H1 (cell line): ENCODE data around the gene STKLD1. TPM values are rescaled to one million over a fixed set of nuclear protein-coding genes. Genes with fewer than 3 reads are reported as not detected.

Experiments
- CTCF ChIA-PET: fragments of 300-600 bp; sonication (Branson Sonifier 250); formaldehyde crosslinking; loops from one replicate; lab custom pipeline; 2021; ENCODE audit not compliant: partially characterized antibody; lab: Charles Lee
- POLR2A ChIA-PET: fragments of 300-600 bp; sonication (Branson Sonifier 250); formaldehyde crosslinking; loops from one replicate; lab custom pipeline; 2021; ENCODE audit warnings: inconsistent platforms; ENCODE audit not compliant: partially characterized antibody; lab: Charles Lee
- DNase-seq, 2 experiments: peaks; one replicate each; pipeline versions ENCODE4 v3.0.0 to v3.0.0-alpha.2; 2010 to 2022; ENCODE audit warnings: low spot score in 2 of 2, low read depth in 1 of 2, mixed read lengths in 1 of 2
- FAIRE-seq: peaks from 2 replicates; lab custom pipeline; 2011; peaks lifted over from hg19 to GRCh38; lab: Jason Lieb, UNC
- H2AFZ ChIP-seq: 2 replicates; pipeline ENCODE4 v1.8.1; 2012; ENCODE audit warnings: low read length, inconsistent platforms
- H2AK5ac ChIP-seq: 2 replicates; pipeline ENCODE4 v1.6.1; 2013; ENCODE audit warnings: low read depth, low read length
- H2BK120ac ChIP-seq: replicated peaks from 2 replicates; pipeline ENCODE3; 2013; ENCODE audit warnings: low read depth, low read length, inconsistent platforms
- H2BK12ac ChIP-seq: 2 replicates; pipeline ENCODE4 v1.6.1; 2013; ENCODE audit warnings: low read depth, low read length
- H2BK15ac ChIP-seq: 2 replicates; pipeline ENCODE4 v1.6.1; 2013; ENCODE audit warnings: low read length
- H2BK20ac ChIP-seq: 2 replicates; pipeline ENCODE4 v1.6.1; 2013; ENCODE audit warnings: low read length
- H2BK5ac ChIP-seq: 2 replicates; pipeline ENCODE4 v1.6.1; 2013; ENCODE audit warnings: low read depth, low read length
- H3K14ac ChIP-seq: 2 replicates; pipeline ENCODE4 v1.6.1; 2013; ENCODE audit warnings: inconsistent platforms; ENCODE audit not compliant: insufficient read length
- H3K18ac ChIP-seq: 2 replicates; pipeline ENCODE4 v1.6.1; 2013; ENCODE audit warnings: low read length; ENCODE audit errors: extremely low read depth
- H3K23ac ChIP-seq: 2 replicates; pipeline ENCODE4 v1.6.1; 2013; ENCODE audit warnings: inconsistent platforms; ENCODE audit not compliant: insufficient read length
- H3K23me2 ChIP-seq: 2 replicates; pipeline ENCODE4 v1.6.1; 2013; ENCODE audit warnings: low read depth, low read length
- H3K27ac ChIP-seq: 2 replicates; pipeline ENCODE4 v1.6.1; 2011; ENCODE audit warnings: low read depth, low read length, inconsistent platforms
- H3K27me3 ChIP-seq, 4 experiments: replicated peaks in 1 of 4; 1 replicate in 1 of 4; 2 replicates in 3 of 4; pipeline versions ENCODE4 v1.6.1 to v1.8.1; 2011 to 2013; ENCODE audit warnings: low read length in 3 of 4, mild to moderate bottlenecking in 3 of 4, inconsistent platforms in 2 of 4, mixed read lengths in 2 of 4, moderate library complexity in 1 of 4; ENCODE audit not compliant: control insufficient read depth in 3 of 4, insufficient read depth in 3 of 4; ENCODE audit errors: extremely low read depth in 1 of 4
- H3K36me3 ChIP-seq, 4 experiments: 2 replicates each; pipeline versions ENCODE4 v1.6.1 to v1.8.1; 2011 to 2013; ENCODE audit warnings: mild to moderate bottlenecking in 4 of 4, low read length in 3 of 4, moderate library complexity in 2 of 4, control low read depth in 1 of 4, inconsistent platforms in 1 of 4; ENCODE audit not compliant: insufficient read depth in 4 of 4, control insufficient read depth in 2 of 4
- H3K4ac ChIP-seq: replicated peaks from 2 replicates; pipeline ENCODE3; 2013; ENCODE audit warnings: low read length, low read depth, mixed read lengths, inconsistent platforms; ENCODE audit not compliant: insufficient read length
- H3K4me1 ChIP-seq, 4 experiments: replicated peaks in 1 of 4; 1 replicate in 1 of 4; 2 replicates in 3 of 4; pipeline versions ENCODE4 v1.6.1 to v1.8.1; 2011 to 2013; ENCODE audit warnings: low read length in 3 of 4, inconsistent platforms in 2 of 4, mixed read lengths in 1 of 4; ENCODE audit not compliant: insufficient read depth in 4 of 4, control insufficient read depth in 3 of 4
- H3K4me2 ChIP-seq, 2 experiments: 2 replicates each; pipeline versions ENCODE4 v1.6.1 to v1.8.1; 2011 to 2013; ENCODE audit warnings: low read depth in 2 of 2, low read length in 2 of 2, control low read depth in 1 of 2, inconsistent platforms in 1 of 2, mild to moderate bottlenecking in 1 of 2; ENCODE audit not compliant: insufficient read depth in 1 of 2
- H3K4me3 ChIP-seq, 4 experiments: fragments of 200-600, 300-600 bp in 1 of 4; sonication (generic), shearing (Covaris generic), sonication (Bioruptor Twin) in 1 of 4; 2 replicates each; pipeline versions ENCODE4 v1.5.1 to v1.8.1; 2011 to 2016; ENCODE audit warnings: low read length in 4 of 4, low read depth in 3 of 4, control low read depth in 2 of 4, inconsistent platforms in 2 of 4, mild to moderate bottlenecking in 2 of 4, mixed read lengths in 1 of 4, moderate library complexity in 1 of 4; ENCODE audit not compliant: insufficient read depth in 2 of 4; ENCODE audit errors: extremely low read depth in 1 of 4
- H3K56ac ChIP-seq: replicated peaks from 2 replicates; pipeline ENCODE3; 2013; ENCODE audit warnings: low read depth, mild to moderate bottlenecking, mixed read lengths, low read length, inconsistent platforms; ENCODE audit not compliant: insufficient read length
- H3K79me1 ChIP-seq: 2 replicates; pipeline ENCODE4 v1.6.1; 2013; ENCODE audit warnings: low read depth, low read length, control low read depth
- H3K79me2 ChIP-seq, 2 experiments: 2 replicates each; pipeline versions ENCODE4 v1.6.1 to v1.8.1; 2012 to 2013; ENCODE audit warnings: low read length in 2 of 2, mild to moderate bottlenecking in 2 of 2, inconsistent platforms in 1 of 2; ENCODE audit not compliant: insufficient read depth in 2 of 2, control insufficient read depth in 1 of 2
- H3K9ac ChIP-seq, 4 experiments: replicated peaks in 1 of 4; 1 replicate in 1 of 4; 2 replicates in 3 of 4; pipeline versions ENCODE4 v1.6.1 to v1.8.1; 2011 to 2013; ENCODE audit warnings: low read depth in 3 of 4, low read length in 3 of 4, control low read depth in 2 of 4, mild to moderate bottlenecking in 2 of 4, moderate library complexity in 2 of 4, inconsistent platforms in 1 of 4; ENCODE audit errors: extremely low read depth in 1 of 4
- H3K9me3 ChIP-seq, 2 experiments: 2 replicates each; pipeline versions ENCODE4 v1.6.1 to v1.8.1; 2012 to 2013; ENCODE audit warnings: mild to moderate bottlenecking in 2 of 2, moderate library complexity in 2 of 2, control low read depth in 1 of 2, inconsistent platforms in 1 of 2, low read depth in 1 of 2, low read length in 1 of 2, mixed read lengths in 1 of 2; ENCODE audit not compliant: insufficient read depth in 2 of 2
- H4K20me1 ChIP-seq, 2 experiments: replicated peaks in 1 of 2; 2 replicates each; pipeline versions ENCODE3 to v1.8.1; 2011 to 2013; ENCODE audit warnings: inconsistent platforms in 2 of 2, low read length in 2 of 2, mild to moderate bottlenecking in 1 of 2; ENCODE audit not compliant: insufficient read depth in 2 of 2, control insufficient read depth in 1 of 2
- H4K5ac ChIP-seq: 2 replicates; pipeline ENCODE4 v1.6.1; 2013; ENCODE audit warnings: low read length, low read depth, mixed read lengths, inconsistent platforms; ENCODE audit not compliant: insufficient read length
- H4K8ac ChIP-seq: 2 replicates; pipeline ENCODE4 v1.8.0; 2013; ENCODE audit warnings: mild to moderate bottlenecking, moderate library complexity, low read length, inconsistent platforms; ENCODE audit not compliant: insufficient read depth; ENCODE audit errors: extremely low read depth
- H4K91ac ChIP-seq: replicated peaks from 2 replicates; pipeline ENCODE3; 2013; ENCODE audit warnings: low read length, mixed read lengths, inconsistent platforms; ENCODE audit not compliant: insufficient read length
- ATF3 ChIP-seq: IDR thresholded peaks from 2 replicates; pipeline ENCODE4 v1.6.1; 2011; ENCODE audit warnings: low read depth, mild to moderate bottlenecking, low read length; ENCODE audit not compliant: insufficient read depth
- CBX5 ChIP-seq: fragments of 300-800, 300-1000 bp; sonication (generic); IDR thresholded peaks from 2 replicates; pipeline ENCODE4 v1.7.1; 2016; ENCODE audit warnings: antibody characterized with exemption, low read length, low read depth
- CTBP2 ChIP-seq: IDR thresholded peaks from 2 replicates; pipeline ENCODE4 v1.7.0; 2011; ENCODE audit warnings: borderline replicate concordance, mild to moderate bottlenecking, moderate library complexity, mixed read lengths, low read length; ENCODE audit not compliant: insufficient read depth, insufficient read length
- JUN ChIP-seq: IDR thresholded peaks from 2 replicates; pipeline ENCODE4 v1.6.1; 2011; ENCODE audit warnings: low read depth, mild to moderate bottlenecking, improper control_type of control experiment, low read length
- MAX ChIP-seq: IDR thresholded peaks from 2 replicates; pipeline ENCODE4 v1.6.1; 2012; ENCODE audit warnings: inconsistent platforms
- RAD21 ChIP-seq, 2 experiments: IDR thresholded peaks in 1 of 2; conservative IDR thresholded peaks in 1 of 2; 2 replicates each; pipeline ENCODE4 v1.6.1; 2011; ENCODE audit warnings: low read depth in 2 of 2, low read length in 2 of 2, improper control_type of control experiment in 1 of 2, inconsistent platforms in 1 of 2, mild to moderate bottlenecking in 1 of 2, moderate library complexity in 1 of 2
- RBBP5 ChIP-seq: IDR thresholded peaks from 2 replicates; pipeline ENCODE4 v1.7.1; 2012; ENCODE audit warnings: low read depth, mild to moderate bottlenecking, inconsistent platforms, low read length, moderate library complexity, borderline replicate concordance
- RXRA ChIP-seq: IDR thresholded peaks from 2 replicates; pipeline ENCODE4 v1.6.1; 2011; ENCODE audit warnings: low read depth, mild to moderate bottlenecking, low read length, moderate library complexity; ENCODE audit not compliant: insufficient read depth
- TAF7 ChIP-seq: optimal IDR thresholded peaks from 2 replicates; pipeline ENCODE3; 2011; ENCODE audit warnings: low read depth, mild to moderate bottlenecking, inconsistent platforms, low read length, moderate library complexity, borderline replicate concordance
- TEAD4 ChIP-seq: IDR thresholded peaks from 2 replicates; pipeline ENCODE4 v1.6.1; 2012; ENCODE audit warnings: low read depth, low read length, inconsistent platforms, mixed read lengths
- WGBS, 2 experiments: shearing (Covaris generic) in 1 of 2; methylation state at CpG; one replicate each; pipeline versions ENCODE4 v1.1.6 to v1.1.7; 2013 to 2015; ENCODE audit warnings: low lambda C conversion rate in 2 of 2, mixed read lengths in 2 of 2, inconsistent platforms in 1 of 2, low coverage in 1 of 2, missing lambda C conversion rate in 1 of 2; ENCODE audit not compliant: insufficient replicate concordance in 2 of 2, insufficient coverage in 1 of 2, insufficient read length in 1 of 2; ENCODE audit errors: extremely low coverage in 1 of 2, missing lambda C conversion rate in 1 of 2; 5-methylcytosine and 5-hydroxymethylcytosine counted together
- polyA plus RNA-seq, 7 experiments: library from polyadenylated mRNA; depleted of rRNA in 3 of 7; stranded (reverse) in 5 of 7; unstranded in 2 of 7; fragments of >200 nt in 5 of 7; fragments of 200-250 nt in 2 of 7; gene quantifications; 1 replicate in 5 of 7; 2 replicates in 1 of 7; 4 replicates in 1 of 7; pipeline versions ENCODE4 v1.2.1 to v1.2.3, GENCODE V29; 2011 to 2013; ENCODE audit warnings: missing spikeins in 2 of 7, mixed read lengths in 2 of 7
- total RNA-seq: library from RNA; stranded (reverse); fragmentation: NEBNext Ultra II Directional; extraction: Animal tissue kit (Norgen Biotek cat#: 25700); gene quantifications from 2 replicates; pipeline ENCODE4 v1.2.1, GENCODE V29; 2021

The STKLD1 gene
- total and polyA plus RNA-seq, 2 of the 8 experiments (the other 6 are each of a cell fraction or from before 2014, with no cell fraction given), result 0.26 TPM; not detected in 1

GRCh38 chr9:133439337-133439736, 63.2 kb downstream of the STKLD1 start:
- ChIA-PET CTCF (interaction anchor here (0.6 to 1.9 kb wide), 5 partner anchors 13 to 51 kb away, joined by 3 to 5 read pairs (median 3); no protein-coding TSS in a partner anchor), POLR2A (interaction anchor here (1.2 to 2.9 kb wide), 2 partner anchors 78 to 87 kb away, joined by 3 to 7 read pairs; no protein-coding TSS in a partner anchor)
- Histone ChIP-seq H3K18ac (no peak overlapping the region), H3K36me3 (no peaks in the 10 kb centered on the region), H2AFZ (no peak overlapping the region), H3K27ac (no peak overlapping the region), H4K20me1 (peaks cover 0 to 2% of the 10 kb centered on the region in 2 experiments), H4K91ac (no peak overlapping the region), H3K79me1 (no peaks in the 10 kb centered on the region), H3K4ac (no peak overlapping the region), H4K5ac (no peak overlapping the region), H3K4me1 (no peaks in the 10 kb centered on the region), H3K27me3 (no peaks in the 10 kb centered on the region), H2BK12ac (no peak overlapping the region), H3K9ac (no peak overlapping the region), H2BK15ac (no peak overlapping the region), H2BK120ac (no peak overlapping the region), H3K56ac (no peak overlapping the region), H3K4me3 (no peak overlapping the region), H4K8ac (no peak overlapping the region), H3K9me3 (no peaks in the 10 kb centered on the region), H2AK5ac (no peak overlapping the region), H3K79me2 (no peaks in the 10 kb centered on the region), H3K14ac (no peak overlapping the region), H2BK5ac (no peak overlapping the region), H2BK20ac (no peak overlapping the region), H3K23ac (no peak overlapping the region), H3K4me2 (no peak overlapping the region), H3K23me2 (no peaks in the 10 kb centered on the region)
- WGBS, 2 experiments, result 71% methylated on average over 4 of the region's 4 CpGs; no CpG with 5 or more reads in 1 of the 2 experiments
- DNase-seq, result no peak
- no peak for FAIRE-seq
- no peak for TF ChIP-seq TEAD4
- no peak for TF ChIP-seq MAX
- TF ChIP-seq JUN, result no peak
- no peak for TF ChIP-seq ATF3
- TF ChIP-seq RBBP5, result no peak
- TF ChIP-seq RAD21 (IDR thresholded peaks at IDR 0.05 in 1 of 2, conservative IDR thresholded peaks at IDR 0.05 in 1 of 2; ENCODE audit: low read depth in 2 of 2, low read length in 2 of 2), result no peak
- no peak for TF ChIP-seq CTBP2
- TF ChIP-seq TAF7, result no peak
- no peak for TF ChIP-seq RXRA
- TF ChIP-seq CBX5, result no peak
